Sigmoid colon (tissue), 7 donors: ENCODE results near the gene LPIN1. TPM values are rescaled to one million over a fixed set of nuclear protein-coding genes. Genes with fewer than 3 reads are reported as not detected.
"Not testable (repeated sequence)": the region's sequence is repeated elsewhere in the genome, so short reads cannot be mapped to it uniquely, and the experiment has no call there.

ENCODE experiments used
- DNase-seq: peaks from one replicate; pipeline ENCODE4 v3.0.0-alpha.2; 2019
- H3K27ac ChIP-seq, 4 donors: fragments of 200-600 bp; sonication (generic); one replicate each; pipeline ENCODE4 v1.5.1; 2016 to 2019; ENCODE audit warnings: mild to moderate bottlenecking in 1 of 4
- H3K27me3 ChIP-seq, 3 donors: fragments of 200-600 bp; sonication (generic); one replicate each; pipeline ENCODE4 v1.5.1; 2019; ENCODE audit warnings: mild to moderate bottlenecking in 1 of 3
- H3K36me3 ChIP-seq, 4 donors: fragments of 200-600 bp; sonication (generic); one replicate each; pipeline ENCODE4 v1.5.1; 2016 to 2019
- H3K4me1 ChIP-seq, 4 donors: fragments of 200-600 bp; sonication (generic); one replicate each; pipeline ENCODE4 v1.5.1; 2017 to 2019
- H3K4me3 ChIP-seq, 4 donors: fragments of 200-600 bp; sonication (generic); one replicate each; pipeline ENCODE4 v1.5.1; 2017 to 2019; ENCODE audit warnings: mild to moderate bottlenecking in 2 of 4, moderate library complexity in 1 of 4
- H3K9me3 ChIP-seq, 4 donors: fragments of 200-600 bp in 3 of 4; sonication (generic) in 3 of 4; one replicate each; pipeline versions ENCODE4 v1.5.1 to v1.6.1; 2013 to 2019
- CTCF ChIP-seq, 4 experiments: fragments of 450-650 bp in 3 of 4; fragments of 200-600 bp in 1 of 4; IDR thresholded peaks; one replicate each; pipeline ENCODE4 v1.5.1; 2016 to 2019; ENCODE audit warnings: antibody characterized with exemption in 4 of 4, mild to moderate bottlenecking in 3 of 4, moderate library complexity in 2 of 4
- EP300 ChIP-seq, 4 donors: sonication (generic); formaldehyde crosslinking; IDR thresholded peaks; one replicate each; pipeline ENCODE4 v1.6.1; 2017; ENCODE audit warnings: antibody characterized with exemption in 4 of 4
- POLR2A ChIP-seq, 2 donors: fragments of 450-650 bp; IDR thresholded peaks; one replicate each; pipeline ENCODE4 v1.6.1; 2016; ENCODE audit warnings: antibody characterized with exemption in 2 of 2, mild to moderate bottlenecking in 2 of 2, moderate library complexity in 2 of 2
- POLR2AphosphoS5 ChIP-seq, 4 donors: sonication (generic); formaldehyde crosslinking; IDR thresholded peaks; one replicate each; pipeline ENCODE4 v1.6.1; 2017; ENCODE audit warnings: antibody characterized with exemption in 4 of 4
- WGBS, 2 donors: extraction: QIAGEN DNeasy Blood & Tissue Kit; methylation state at CpG; one replicate each; pipeline ENCODE4 v1.1.7; 2013; 5-methylcytosine and 5-hydroxymethylcytosine counted together
- intact Hi-C: fragments of 100-400 bp; cut with DNase I; formaldehyde crosslinking; loops from one replicate; pipeline ENCODE4 v1.15.1; 2023
- polyA plus RNA-seq, 3 donors: library from polyadenylated mRNA; stranded (reverse); fragments of 200-250 nt; gene quantifications; one replicate each; pipeline ENCODE4 v1.2.3, GENCODE V29; 2013
- total RNA-seq, 4 donors: library from RNA; depleted of rRNA; stranded (reverse); fragments of >200 nt; gene quantifications; one replicate each; pipeline ENCODE4 v1.1.0, GENCODE V29; 2016
- donor health status: healthy with polysubstance abuse.
- donor health status: Bipolar disorder and iron deficiency.
- donor health status: healthy.

LPIN1 gene
- total and polyA plus RNA-seq, 7 donors, result 4.2 to 37.4 (median 28.2) TPM

DNA sequence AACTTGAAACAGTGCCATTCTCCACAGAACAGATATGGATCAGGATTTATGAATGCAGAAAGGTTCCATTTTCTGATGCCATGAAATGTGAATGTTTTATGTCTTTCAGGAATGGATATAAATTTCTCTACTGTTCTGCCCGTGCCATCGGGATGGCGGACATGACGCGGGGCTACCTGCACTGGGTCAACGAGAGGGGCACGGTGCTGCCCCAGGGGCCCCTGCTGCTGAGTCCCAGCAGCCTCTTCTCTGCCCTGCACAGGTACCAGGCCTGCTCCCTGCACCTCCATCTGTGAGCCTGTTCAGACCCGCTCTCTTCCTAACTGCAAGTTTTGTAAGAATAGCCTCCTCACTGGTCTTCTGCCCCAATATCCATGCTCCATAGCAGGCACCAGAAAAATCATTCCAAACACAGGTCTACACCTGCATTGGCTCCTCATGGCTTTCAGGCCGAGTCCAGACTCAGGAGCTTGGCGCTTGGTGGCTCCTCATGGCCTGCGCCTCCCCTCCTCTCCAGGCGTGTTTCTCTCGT is 68.6 kb downstream of the LPIN1 start:
- H3K9me3 ChIP-seq, result no peaks in the 10 kb centered on the region
- no peak overlapping the region for H3K27ac ChIP-seq
- peaks cover 0 to 60% (median 19%) of the 10 kb centered on the region in 4 donors for H3K36me3 ChIP-seq
- H3K27me3 ChIP-seq, result no peaks in the 10 kb centered on the region
- WGBS, 2 donors, result 97 to 98% methylated on average over 13 of the region's 13 CpGs
- intact Hi-C loops, result no loop called here
- TF ChIP-seq EP300 (IDR thresholded peaks at IDR 0.05), result no peak
- no peak for TF ChIP-seq CTCF (IDR thresholded peaks at IDR 0.05)
- TF ChIP-seq POLR2A (IDR thresholded peaks at IDR 0.05), result no peak
- no peak for TF ChIP-seq POLR2AphosphoS5 (IDR thresholded peaks at IDR 0.05)
- no peak for DNase-seq
- H3K4me1 ChIP-seq, result peaks cover 0 to 4% (median 0%) of the 10 kb centered on the region in 4 donors
- no peak overlapping the region for H3K4me3 ChIP-seq

- 95% methylated on average over 3 of the region's 3 CpGs for WGBS, 2 donors
- H3K4me3 ChIP-seq, H3K27ac ChIP-seq, H3K4me1 ChIP-seq, DNase-seq, H3K27me3 ChIP-seq, intact Hi-C loops, H3K9me3 ChIP-seq: not testable (repeated sequence)
- peaks cover 0 to 69% (median 18%) of the 10 kb centered on the region in 4 donors for H3K36me3 ChIP-seq
Observed at GRCh38 chr2:11816935-11817334, 70.5 kb downstream of the LPIN1 start.

DNA sequence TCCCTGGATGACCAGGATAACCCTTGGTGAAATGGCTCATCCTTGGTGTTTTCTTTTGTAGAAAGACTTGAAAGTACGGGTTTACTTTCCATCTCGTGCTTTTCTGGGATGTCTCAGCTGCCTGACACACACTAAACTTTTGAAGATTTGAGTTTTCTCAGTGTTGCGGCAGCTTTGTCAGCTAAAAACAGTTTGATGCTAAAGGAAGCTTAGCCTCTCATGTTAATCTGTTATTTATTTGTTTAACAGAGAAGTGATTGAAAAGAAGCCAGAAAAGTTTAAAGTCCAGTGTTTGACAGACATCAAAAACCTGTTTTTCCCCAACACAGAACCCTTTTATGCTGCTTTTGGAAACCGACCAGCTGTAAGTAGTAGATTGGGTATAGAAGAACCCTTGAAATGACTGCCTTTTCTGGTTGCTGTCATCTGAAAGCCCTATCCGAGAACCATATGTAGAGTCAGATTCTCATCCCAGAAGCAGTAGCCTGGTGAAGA is 72.8 kb downstream of the LPIN1 start:
- H3K36me3 ChIP-seq, result peaks cover 0 to 82% (median 20%) of the 10 kb centered on the region in 4 donors
- WGBS, 2 donors, result 25 to 73% methylated on average over 5 of the region's 5 CpGs
- intact Hi-C loops, result no loop called here
- H3K27ac ChIP-seq, result no peak overlapping the region
- DNase-seq, result no peak
- TF ChIP-seq CTCF (IDR thresholded peaks at IDR 0.05) (no peak), POLR2AphosphoS5 (IDR thresholded peaks at IDR 0.05) (no peak), POLR2A (IDR thresholded peaks at IDR 0.05) (no peak), EP300 (IDR thresholded peaks at IDR 0.05) (no peak)
- H3K27me3 ChIP-seq, result no peaks in the 10 kb centered on the region
- no peak overlapping the region for H3K4me3 ChIP-seq
- no peaks in the 10 kb centered on the region for H3K4me1 ChIP-seq
- no peaks in the 10 kb centered on the region for H3K9me3 ChIP-seq

- DNase-seq, result no peak
- H3K4me1 ChIP-seq, result no peaks in the 10 kb centered on the region
- no peak overlapping the region for H3K4me3 ChIP-seq
- TF ChIP-seq POLR2A (IDR thresholded peaks at IDR 0.05), result no peak
- TF ChIP-seq CTCF (IDR thresholded peaks at IDR 0.05), result no peak
- TF ChIP-seq POLR2AphosphoS5 (IDR thresholded peaks at IDR 0.05), result no peak
- no peak for TF ChIP-seq EP300 (IDR thresholded peaks at IDR 0.05)
- H3K27me3 ChIP-seq, result no peaks in the 10 kb centered on the region
- H3K27ac ChIP-seq, result no peak overlapping the region
- H3K36me3 ChIP-seq, result peaks cover 0 to 87% (median 15%) of the 10 kb centered on the region in 4 donors
- H3K9me3 ChIP-seq, result no peaks in the 10 kb centered on the region
- intact Hi-C loops, result no loop called here
- 91 to 93% methylated on average over 2 of the region's 2 CpGs for WGBS, 2 donors
Observed at GRCh38 chr2:11820650-11821049, 74.2 kb downstream of the LPIN1 start.

GRCh38 chr2:11821705-11822104 is 75.3 kb downstream of the LPIN1 start:
- no peak overlapping the region for H3K4me3 ChIP-seq
- WGBS, 2 donors, result 89 to 91% methylated on average over 3 of the region's 3 CpGs
- no peak for TF ChIP-seq EP300 (IDR thresholded peaks at IDR 0.05)
- no peak for TF ChIP-seq CTCF (IDR thresholded peaks at IDR 0.05)
- TF ChIP-seq POLR2A (IDR thresholded peaks at IDR 0.05), result no peak
- no peak for TF ChIP-seq POLR2AphosphoS5 (IDR thresholded peaks at IDR 0.05)
- no peaks in the 10 kb centered on the region for H3K4me1 ChIP-seq
- DNase-seq, result no peak
- H3K9me3 ChIP-seq, result no peaks in the 10 kb centered on the region
- peaks cover 0 to 87% (median 10%) of the 10 kb centered on the region in 4 donors for H3K36me3 ChIP-seq
- intact Hi-C loops, result no loop called here
- no peaks in the 10 kb centered on the region for H3K27me3 ChIP-seq
- no peak overlapping the region for H3K27ac ChIP-seq

DNA sequence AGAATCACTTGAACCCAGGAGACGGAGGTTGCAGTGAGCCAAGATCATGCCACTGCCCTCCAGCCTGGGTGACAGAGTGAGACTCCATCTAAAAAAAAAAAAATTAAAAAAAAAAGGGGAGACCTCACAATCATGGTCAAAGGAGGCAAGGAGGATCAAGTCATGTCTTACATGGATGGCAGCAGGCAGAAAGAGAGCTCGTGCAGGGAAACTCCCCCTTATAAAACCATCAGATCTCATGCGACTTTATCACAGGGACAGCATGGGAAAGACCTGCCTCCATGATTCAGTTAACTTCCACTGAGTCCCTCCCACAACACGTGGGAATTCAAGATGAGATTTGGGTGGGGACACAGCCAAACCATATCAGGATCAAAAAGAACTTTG is 75.9 kb downstream of the LPIN1 start:
- intact Hi-C loops, result not testable (repeated sequence)
- WGBS, 2 donors, result 59 to 91% methylated on average over 4 of the region's 4 CpGs
- H3K36me3 ChIP-seq, result peaks cover 0 to 87% (median 9%) of the 10 kb centered on the region in 4 donors

More for the DNA sequence above, 75.9 kb downstream of the LPIN1 start:
- H3K27me3 ChIP-seq, DNase-seq, H3K4me3 ChIP-seq, H3K4me1 ChIP-seq, H3K9me3 ChIP-seq, H3K27ac ChIP-seq: not testable (repeated sequence)
